NCI-H446 (cell line): ENCODE results near the gene GPSM3.
"Not testable (repeated sequence)": the region's sequence is repeated elsewhere in the genome, so short reads cannot be mapped to it uniquely, and the experiment has no call there.

ENCODE experiments used
- DNase-seq, 2 experiments: peaks; one replicate each; lab custom pipeline; 2025; lab: John Stamatoyannopoulos, UW

The GPSM3 gene

DNA sequence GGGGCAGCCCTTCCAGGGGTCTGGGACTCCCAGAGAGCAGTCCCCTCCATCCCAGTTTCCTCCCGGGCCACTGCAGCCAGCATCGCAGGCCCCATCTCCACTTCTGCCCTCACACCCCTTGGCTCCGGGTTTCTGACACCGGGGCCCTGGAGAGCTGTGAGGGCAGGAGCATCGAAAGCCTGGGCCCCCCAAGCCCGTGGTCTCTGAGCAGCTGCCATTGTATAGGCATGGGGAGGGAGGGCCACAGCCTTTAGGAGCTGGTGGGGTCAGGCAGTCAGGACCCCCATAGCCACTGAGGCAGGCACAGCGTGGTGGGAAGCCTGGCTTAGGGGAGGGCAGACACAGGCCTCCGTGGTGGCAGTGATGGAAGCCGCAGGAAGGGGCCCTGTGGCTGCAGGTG lies 9.7 kb upstream of the GPSM3 start:
- no peak for DNase-seq

DNA sequence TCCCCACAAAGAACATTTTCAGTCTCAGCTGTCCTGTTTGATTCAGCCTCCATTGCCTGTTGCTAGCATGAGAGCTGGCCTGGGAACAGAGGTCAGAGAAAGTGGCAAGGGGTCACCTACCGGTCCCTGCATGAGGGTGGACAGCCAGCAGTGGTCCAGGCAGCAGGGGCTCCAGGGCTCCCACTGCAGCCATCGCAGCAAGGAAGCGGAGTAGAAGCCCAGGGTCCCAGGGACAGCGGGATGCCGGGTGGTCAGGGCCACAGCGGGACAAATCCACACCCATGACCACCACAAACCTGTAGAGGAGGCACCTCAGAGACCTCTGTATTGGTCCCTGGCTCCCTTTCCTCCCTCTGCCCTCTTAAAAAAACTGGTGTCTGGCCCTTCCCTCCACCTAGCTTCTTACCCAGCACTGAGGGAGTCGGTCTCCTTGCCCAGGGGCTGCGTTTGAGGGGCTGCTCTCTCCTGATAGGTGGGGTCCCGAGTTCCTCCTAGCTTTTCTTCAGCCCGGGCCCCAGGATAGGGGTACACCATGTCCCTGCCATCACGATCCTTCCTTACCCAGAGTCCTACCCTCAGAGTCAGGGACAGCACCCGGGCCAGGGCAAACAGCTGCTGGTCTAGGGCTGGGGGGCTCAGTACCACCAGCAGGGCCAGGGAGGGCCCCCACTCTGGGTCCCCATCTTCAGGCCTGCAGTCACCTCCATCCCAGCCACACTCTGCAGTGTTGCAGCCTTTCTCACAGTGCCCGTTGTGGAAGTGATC lies 8.4 kb upstream of the GPSM3 start:
- DNase-seq: no peak

DNA sequence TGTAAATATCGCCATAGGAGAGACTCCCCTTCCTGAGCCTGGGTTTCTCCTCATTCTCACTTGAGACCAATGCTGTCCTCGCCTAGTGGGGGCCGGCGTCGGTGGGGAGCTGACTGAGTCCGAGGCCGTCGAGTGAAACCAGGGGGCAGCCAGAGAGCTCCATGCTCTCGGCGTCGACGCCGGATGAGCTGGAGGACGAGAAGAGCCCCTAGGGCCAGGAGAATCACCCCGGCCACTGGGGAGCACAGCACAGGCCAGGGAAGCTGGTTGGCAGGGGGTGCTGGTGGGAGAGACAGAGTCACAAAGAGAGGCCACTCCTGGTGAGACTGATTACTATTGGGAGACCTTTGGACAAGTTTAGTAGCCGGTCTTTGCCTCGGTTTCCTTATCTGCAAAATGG lies 6.4 kb upstream of the GPSM3 start:
- DNase-seq: no peak

DNA sequence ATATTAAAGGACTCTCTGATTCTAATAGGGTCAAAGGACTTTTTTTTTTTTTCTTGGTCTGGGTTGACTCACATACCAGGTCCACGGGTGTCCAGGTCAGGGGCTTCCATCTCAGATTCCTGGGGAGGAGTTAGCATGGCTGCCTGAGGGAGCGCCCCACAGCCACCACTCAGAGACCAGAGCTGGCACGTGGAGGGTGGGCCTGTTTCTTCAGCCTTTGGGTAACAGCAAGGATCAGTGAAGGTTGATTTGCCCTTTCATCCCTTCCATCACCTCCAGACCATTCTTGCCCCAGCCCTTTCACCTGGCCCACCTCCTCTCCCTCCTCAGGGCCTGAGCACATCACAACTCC lies 5.9 kb upstream of the GPSM3 start:
- no peak for DNase-seq

GRCh38 chr6:32196682-32197616 lies 4.5 kb upstream of the GPSM3 start:
- DNase-seq: no peak

- DNase-seq: peak; percentile 49 to 67
These were observed 3.6 kb upstream of the GPSM3 start for GRCh38 chr6:32195902-32196681.

DNA sequence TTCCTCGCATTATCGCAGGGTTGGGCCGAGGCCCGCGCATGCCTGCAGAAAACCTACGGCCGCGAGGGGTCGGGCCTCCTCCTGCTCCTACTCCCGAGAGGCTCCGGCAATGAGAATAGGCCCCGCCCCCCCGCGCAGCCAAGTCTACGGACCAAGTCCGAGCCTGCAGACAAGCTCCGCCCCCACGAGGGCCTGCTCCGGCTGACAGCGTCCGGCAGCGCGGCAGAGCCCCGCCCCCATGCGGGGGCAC lies 3.1 kb upstream of the GPSM3 start:
- peak; percentile 99 for DNase-seq

DNA sequence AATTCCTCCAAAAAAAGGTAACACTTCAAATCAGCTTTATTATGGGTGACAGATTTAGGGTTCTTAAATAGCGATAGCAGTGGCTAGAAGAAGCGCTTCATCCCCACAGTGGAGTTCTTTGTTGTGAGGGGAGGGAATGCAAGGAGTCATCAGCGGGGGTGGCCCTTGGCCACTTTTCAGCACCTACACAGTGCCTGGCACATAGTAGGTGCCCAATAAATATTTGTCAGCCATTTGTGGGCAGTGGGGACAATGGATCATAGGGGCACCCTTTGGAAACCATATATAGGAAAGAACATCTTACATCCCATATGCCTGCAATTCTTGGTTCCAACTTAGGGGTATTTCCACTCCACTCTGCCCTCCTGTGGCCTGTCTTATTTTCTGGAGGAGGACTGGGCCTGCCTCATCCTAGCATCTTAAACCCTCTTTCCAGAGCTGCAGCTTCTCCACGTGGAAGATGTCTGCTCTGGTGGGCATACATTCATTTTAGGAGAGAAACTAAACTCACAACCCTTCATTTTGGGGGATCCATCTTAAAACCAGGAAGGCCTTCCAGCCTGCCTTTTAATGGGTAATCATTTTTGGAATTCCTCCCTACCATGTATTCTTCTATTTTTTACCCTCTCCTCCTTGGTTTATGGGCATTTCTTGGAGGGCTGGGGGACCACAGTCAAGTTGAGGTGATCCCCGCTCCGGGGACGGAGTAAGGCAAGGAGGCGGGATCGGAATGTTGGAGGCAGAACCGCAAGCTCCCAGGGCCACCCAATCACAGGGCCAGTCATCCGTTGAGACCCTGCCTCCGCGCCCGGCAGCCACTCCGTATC lies 2.6 kb upstream of the GPSM3 start:
- DNase-seq: peak; percentile 23 to 48

- no peak for DNase-seq
These were observed 1.9 kb upstream of the GPSM3 start for GRCh38 chr6:32194388-32194787.

DNA sequence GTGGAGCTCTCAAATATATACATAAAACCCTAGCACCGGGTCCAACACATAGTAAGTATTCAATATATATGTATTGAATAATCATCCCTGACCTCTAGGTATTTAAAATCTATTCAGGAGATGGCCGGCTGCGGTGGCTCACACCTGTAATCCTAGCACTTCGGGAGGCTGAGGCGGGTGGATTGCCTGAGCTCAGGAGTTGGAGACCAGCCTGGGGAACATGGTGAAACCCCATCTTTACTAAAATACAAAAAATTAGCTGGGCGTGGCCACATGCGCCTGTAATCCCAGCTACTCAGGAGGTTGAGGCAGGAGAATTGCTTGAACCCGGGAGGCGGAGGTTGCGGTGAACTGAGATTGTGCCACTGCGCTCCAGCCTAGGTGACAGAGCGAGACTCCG lies 653 bp upstream of the GPSM3 start:
- not testable (repeated sequence) for DNase-seq

- no peak for DNase-seq
These were observed 491 bp downstream of the GPSM3 start for GRCh38 chr6:32191696-32192607.

- no peak for DNase-seq
These were observed 1.3 kb downstream of the GPSM3 start for GRCh38 chr6:32190911-32191677.

GRCh38 chr6:32190054-32190851 lies 2.2 kb downstream of the GPSM3 start, which contains the start of gene PBX2:
Gene PBX2 (minus strand): TSS chr6:32190202. CDS start chr6:32189915, 287 bp downstream.
- peak; percentile 58 to 73 for DNase-seq

GRCh38 chr6:32189742-32190053 lies 2.7 kb downstream of the GPSM3 start:
- DNase-seq: no peak

GRCh38 chr6:32189069-32189741 lies 3.2 kb downstream of the GPSM3 start:
- DNase-seq: no peak

DNA sequence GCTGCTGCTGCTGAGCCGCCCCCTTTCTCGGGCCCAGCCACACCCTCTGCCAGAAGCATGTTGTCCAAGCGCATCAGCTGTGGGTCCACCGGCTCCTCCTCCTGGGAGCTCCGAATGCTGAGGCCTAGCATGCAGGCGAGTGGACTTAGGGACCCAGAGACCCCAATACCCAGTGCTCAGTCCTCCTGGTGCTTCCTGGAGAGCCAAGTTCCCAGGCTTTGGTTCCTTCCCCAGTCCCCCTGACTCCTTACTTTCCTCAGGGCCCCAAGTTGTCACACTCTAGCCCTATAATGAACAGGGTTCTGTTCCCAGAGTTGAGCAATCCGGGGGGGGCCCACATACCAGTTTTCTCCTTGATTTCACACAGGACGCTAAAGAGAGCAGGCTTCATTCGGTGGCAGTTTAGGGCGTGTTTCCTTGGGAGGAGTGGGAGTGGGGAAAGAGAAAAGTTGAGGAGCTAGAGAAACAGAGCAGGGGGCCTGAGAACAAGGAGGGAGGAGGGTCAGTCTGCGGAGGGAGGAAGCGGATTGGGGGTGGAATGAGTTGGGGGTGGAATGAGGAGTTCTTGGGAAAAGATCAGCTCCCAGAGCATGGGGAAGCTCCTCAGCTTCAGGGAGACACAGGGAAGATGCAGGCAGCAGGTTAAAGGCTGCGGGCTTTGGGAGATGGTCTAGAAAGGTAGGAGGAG lies 3.9 kb downstream of the GPSM3 start:
- DNase-seq: no peak

- DNase-seq: not testable (repeated sequence)
These were observed 4.6 kb downstream of the GPSM3 start for GRCh38 chr6:32187725-32188380.
